SJCRH30 (cell line): Measurements from ENCODE around the gene MCC. TPM values are rescaled to one million over a fixed set of nuclear protein-coding genes. Genes with fewer than 3 reads are reported as not detected.
A peak's percentile ranks its signal among the peaks of the same experiment; 100 is the strongest.

Source experiments
- DNase-seq, 2 experiments: peaks; one replicate each; pipeline ENCODE4 v3.0.0-alpha.2; 2015 to 2020
- H3K27ac ChIP-seq: fragments of 250-450 bp; sonication (Bioruptor Pico); 2 replicates; pipeline ENCODE4 v1.5.1; 2020; ENCODE audit warnings: mild to moderate bottlenecking, moderate library complexity
- H3K27me3 ChIP-seq: fragments of 250-450 bp; sonication (Bioruptor Pico); 2 replicates; pipeline ENCODE4 v1.5.1; 2020; ENCODE audit warnings: mild to moderate bottlenecking, moderate library complexity
- H3K36me3 ChIP-seq: fragments of 250-450 bp; sonication (Bioruptor Pico); 2 replicates; pipeline ENCODE4 v1.5.1; 2020; ENCODE audit warnings: mild to moderate bottlenecking, moderate library complexity
- H3K4me1 ChIP-seq: fragments of 250-450 bp; sonication (Bioruptor Pico); 2 replicates; pipeline ENCODE4 v1.5.1; 2020; ENCODE audit warnings: mild to moderate bottlenecking, moderate library complexity
- H3K4me3 ChIP-seq: fragments of 250-450 bp; sonication (Bioruptor Pico); 2 replicates; pipeline ENCODE4 v1.5.1; 2020; ENCODE audit warnings: mild to moderate bottlenecking, moderate library complexity
- H3K9me3 ChIP-seq: fragments of 250-450 bp; sonication (Bioruptor Pico); replicated peaks from 2 replicates; pipeline ENCODE4 v1.5.1; 2020; ENCODE audit warnings: mild to moderate bottlenecking, moderate library complexity
- total RNA-seq: library from RNA; depleted of rRNA; stranded (reverse); fragments of >200 nt; shearing (Covaris generic); gene quantifications from 2 replicates; pipeline ENCODE4 v1.2.3, GENCODE V29; 2014

The MCC gene
- total RNA-seq, 1 experiment from 2014 or later: 26.6 TPM

- no peak for DNase-seq
- Histone ChIP-seq H3K4me3 (no peak overlapping the region), H3K36me3 (no peaks in the 10 kb centered on the region), H3K4me1 (no peaks in the 10 kb centered on the region), H3K9me3 (no peaks in the 10 kb centered on the region), H3K27me3 (0 out of 2 replicates have a peak, but pooled peaks cover 4% of the 10 kb centered on the region), H3K27ac (no peak overlapping the region)
Observed at GRCh38 chr5:113344973-113345940, 143.0 kb downstream of the MCC start.

- Histone ChIP-seq H3K4me1 (no peaks in the 10 kb centered on the region), H3K36me3 (no peaks in the 10 kb centered on the region), H3K27me3 (0 out of 2 replicates have a peak, but pooled peaks cover 4% of the 10 kb centered on the region), H3K4me3 (no peak overlapping the region), H3K27ac (no peak overlapping the region), H3K9me3 (no peaks in the 10 kb centered on the region)
- DNase-seq: no peak
Observed at GRCh38 chr5:113343343-113343742, 144.9 kb downstream of the MCC start.

- no peaks in the 10 kb centered on the region for H3K27me3 ChIP-seq
- H3K27ac ChIP-seq: no peak overlapping the region
- no peaks in the 10 kb centered on the region for H3K36me3 ChIP-seq
- H3K9me3 ChIP-seq: no peaks in the 10 kb centered on the region
- H3K4me3 ChIP-seq: no peak overlapping the region
- DNase-seq: no peak
- no peaks in the 10 kb centered on the region for H3K4me1 ChIP-seq
Observed at GRCh38 chr5:113340537-113340936, 147.7 kb downstream of the MCC start.

- Histone ChIP-seq H3K4me1 (no peaks in the 10 kb centered on the region), H3K27ac (no peak overlapping the region), H3K9me3 (no peaks in the 10 kb centered on the region), H3K36me3 (no peaks in the 10 kb centered on the region), H3K4me3 (no peak overlapping the region), H3K27me3 (no peaks in the 10 kb centered on the region)
- DNase-seq: no peak
Observed at GRCh38 chr5:113338628-113339027, 149.6 kb downstream of the MCC start.

- H3K4me1 ChIP-seq: no peaks in the 10 kb centered on the region
- H3K4me3 ChIP-seq: no peak overlapping the region
- DNase-seq: no peak
- H3K27me3 ChIP-seq: no peaks in the 10 kb centered on the region
- no peaks in the 10 kb centered on the region for H3K9me3 ChIP-seq
- H3K27ac ChIP-seq: no peak overlapping the region
- no peaks in the 10 kb centered on the region for H3K36me3 ChIP-seq
Observed at GRCh38 chr5:113337515-113338415, 150.5 kb downstream of the MCC start.

GRCh38 chr5:113336975-113337374 lies 151.3 kb downstream of the MCC start:
- no peaks in the 10 kb centered on the region for H3K36me3 ChIP-seq
- H3K4me1 ChIP-seq: no peaks in the 10 kb centered on the region
- no peaks in the 10 kb centered on the region for H3K9me3 ChIP-seq
- no peak overlapping the region for H3K4me3 ChIP-seq
- DNase-seq: peak; percentile 55 to 73
- no peaks in the 10 kb centered on the region for H3K27me3 ChIP-seq
- no peak overlapping the region for H3K27ac ChIP-seq

GRCh38 chr5:113333411-113333810 lies 154.8 kb downstream of the MCC start:
- Histone ChIP-seq H3K27ac (no peak overlapping the region), H3K27me3 (no peaks in the 10 kb centered on the region), H3K9me3 (no peaks in the 10 kb centered on the region), H3K4me1 (peaks cover 5% of the 10 kb centered on the region), H3K36me3 (no peaks in the 10 kb centered on the region), H3K4me3 (no peak overlapping the region)
- no peak for DNase-seq

- peak; percentile 49 to 79 for DNase-seq
- H3K27me3 ChIP-seq: no peaks in the 10 kb centered on the region
- H3K4me3 ChIP-seq: peak overlapping the region; percentile 10
- peaks cover 5% of the 10 kb centered on the region for H3K4me1 ChIP-seq
- H3K27ac ChIP-seq: peak overlapping the region; percentile 10; the same call in 1 of the 2 replicates
- no peaks in the 10 kb centered on the region for H3K36me3 ChIP-seq
- H3K9me3 ChIP-seq: no peaks in the 10 kb centered on the region
Observed at GRCh38 chr5:113331209-113331551, 157.1 kb downstream of the MCC start.

- DNase-seq: peak; percentile 10 to 66
- Histone ChIP-seq H3K27ac (peak overlapping the region; percentile 10; the same call in 1 of the 2 replicates), H3K4me3 (peak overlapping the region; percentile 10)
Observed at GRCh38 chr5:113330533-113331208, 157.6 kb downstream of the MCC start.

GRCh38 chr5:113329981-113330380 lies 158.3 kb downstream of the MCC start:
- H3K4me1 ChIP-seq: peaks cover 5% of the 10 kb centered on the region
- H3K36me3 ChIP-seq: no peaks in the 10 kb centered on the region
- H3K27me3 ChIP-seq: no peaks in the 10 kb centered on the region
- no peaks in the 10 kb centered on the region for H3K9me3 ChIP-seq
- no peak overlapping the region for H3K4me3 ChIP-seq
- no peak overlapping the region for H3K27ac ChIP-seq
- DNase-seq: no peak

More at GRCh38 chr5:113330533-113331208, 157.6 kb downstream of the MCC start:
- no peaks in the 10 kb centered on the region for H3K9me3 ChIP-seq
- peaks cover 5% of the 10 kb centered on the region for H3K4me1 ChIP-seq
- H3K36me3 ChIP-seq: no peaks in the 10 kb centered on the region
- H3K27me3 ChIP-seq: no peaks in the 10 kb centered on the region

GRCh38 chr5:113325054-113325453 lies 163.2 kb downstream of the MCC start:
- Histone ChIP-seq H3K27me3 (no peaks in the 10 kb centered on the region), H3K4me1 (no peaks in the 10 kb centered on the region), H3K4me3 (no peak overlapping the region), H3K9me3 (no peaks in the 10 kb centered on the region), H3K36me3 (no peaks in the 10 kb centered on the region), H3K27ac (no peak overlapping the region)
- no peak for DNase-seq

GRCh38 chr5:113321276-113321675 lies 167.0 kb downstream of the MCC start:
- Histone ChIP-seq H3K9me3 (no peaks in the 10 kb centered on the region), H3K27ac (no peak overlapping the region), H3K4me3 (no peak overlapping the region), H3K4me1 (no peaks in the 10 kb centered on the region), H3K27me3 (no peaks in the 10 kb centered on the region), H3K36me3 (no peaks in the 10 kb centered on the region)
- no peak for DNase-seq

- H3K4me3 ChIP-seq: no peak overlapping the region
- no peak for DNase-seq
- H3K27ac ChIP-seq: no peak overlapping the region
- H3K27me3 ChIP-seq: no peaks in the 10 kb centered on the region
- no peaks in the 10 kb centered on the region for H3K9me3 ChIP-seq
- no peaks in the 10 kb centered on the region for H3K4me1 ChIP-seq
- H3K36me3 ChIP-seq: no peaks in the 10 kb centered on the region
Observed at GRCh38 chr5:113320273-113320780, 167.9 kb downstream of the MCC start.

- no peaks in the 10 kb centered on the region for H3K36me3 ChIP-seq
- no peak overlapping the region for H3K27ac ChIP-seq
- no peaks in the 10 kb centered on the region for H3K4me1 ChIP-seq
- no peaks in the 10 kb centered on the region for H3K9me3 ChIP-seq
- no peak overlapping the region for H3K4me3 ChIP-seq
- H3K27me3 ChIP-seq: no peaks in the 10 kb centered on the region
- DNase-seq: no peak
Observed at GRCh38 chr5:113319256-113320053, 168.8 kb downstream of the MCC start.
